Measurements from ENCODE around the gene HJV.

The HJV gene

DNA sequence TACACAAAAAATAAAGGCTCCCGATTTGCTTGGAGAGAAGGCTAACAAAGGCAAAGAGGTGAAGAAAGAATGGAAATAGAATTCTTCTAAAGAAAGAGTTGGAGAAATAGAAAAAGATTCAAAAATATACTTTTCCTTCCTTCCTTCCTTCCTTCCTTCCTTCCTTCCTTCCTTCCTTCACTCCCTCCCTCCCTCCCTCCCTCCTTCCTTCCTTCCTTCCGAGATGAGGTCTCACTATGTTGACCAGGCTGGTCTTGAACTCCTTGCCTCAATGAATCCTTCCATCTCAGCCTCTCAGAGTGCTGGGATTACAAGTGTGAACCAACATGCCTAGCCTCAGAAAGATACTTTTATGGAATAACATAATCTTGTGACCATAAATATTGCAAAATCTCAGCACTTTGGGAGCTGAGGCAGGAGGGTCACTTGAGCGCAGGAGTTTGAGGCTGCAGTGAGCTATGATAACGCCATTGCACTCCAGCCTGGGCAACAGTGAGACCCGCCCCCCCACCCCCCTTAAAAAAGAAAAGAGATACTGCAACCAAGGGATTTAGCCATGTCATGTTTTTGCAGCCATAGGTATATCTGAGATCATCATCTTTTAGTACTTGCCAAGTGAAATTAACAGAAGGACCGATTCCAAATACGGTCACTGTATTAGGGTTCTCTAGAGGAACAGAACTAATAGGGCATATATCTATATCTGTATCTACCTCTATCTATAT is 1.0 kb upstream of the HJV start:
- H3K4me3 ChIP-seq (replicated peaks; ENCODE audit: insufficient read depth, low read length), result no peak overlapping the region
- peaks cover 8% of the 10 kb centered on the region for H3K27me3 ChIP-seq (ENCODE audit: insufficient read depth, poor library complexity, severe bottlenecking)
- no peak for DNase-seq (ENCODE audit: low read depth in 1 of 2, low spot score in 1 of 2)
- TF ChIP-seq, protein P1, sequence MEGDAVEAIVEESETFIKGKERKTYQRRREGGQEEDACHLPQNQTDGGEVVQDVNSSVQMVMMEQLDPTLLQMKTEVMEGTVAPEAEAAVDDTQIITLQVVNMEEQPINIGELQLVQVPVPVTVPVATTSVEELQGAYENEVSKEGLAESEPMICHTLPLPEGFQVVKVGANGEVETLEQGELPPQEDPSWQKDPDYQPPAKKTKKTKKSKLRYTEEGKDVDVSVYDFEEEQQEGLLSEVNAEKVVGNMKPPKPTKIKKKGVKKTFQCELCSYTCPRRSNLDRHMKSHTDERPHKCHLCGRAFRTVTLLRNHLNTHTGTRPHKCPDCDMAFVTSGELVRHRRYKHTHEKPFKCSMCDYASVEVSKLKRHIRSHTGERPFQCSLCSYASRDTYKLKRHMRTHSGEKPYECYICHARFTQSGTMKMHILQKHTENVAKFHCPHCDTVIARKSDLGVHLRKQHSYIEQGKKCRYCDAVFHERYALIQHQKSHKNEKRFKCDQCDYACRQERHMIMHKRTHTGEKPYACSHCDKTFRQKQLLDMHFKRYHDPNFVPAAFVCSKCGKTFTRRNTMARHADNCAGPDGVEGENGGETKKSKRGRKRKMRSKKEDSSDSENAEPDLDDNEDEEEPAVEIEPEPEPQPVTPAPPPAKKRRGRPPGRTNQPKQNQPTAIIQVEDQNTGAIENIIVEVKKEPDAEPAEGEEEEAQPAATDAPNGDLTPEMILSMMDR (IDR thresholded peaks at IDR 0.05; ENCODE audit: insufficient read depth, low read length), result no peak
- TF ChIP-seq POLR2AphosphoS5 (IDR thresholded peaks at IDR 0.05; ENCODE audit: low read depth), result no peak
- no peak for TF ChIP-seq GABPA (IDR thresholded peaks at IDR 0.05; ENCODE audit: low read depth)
- TF ChIP-seq, protein P2, sequence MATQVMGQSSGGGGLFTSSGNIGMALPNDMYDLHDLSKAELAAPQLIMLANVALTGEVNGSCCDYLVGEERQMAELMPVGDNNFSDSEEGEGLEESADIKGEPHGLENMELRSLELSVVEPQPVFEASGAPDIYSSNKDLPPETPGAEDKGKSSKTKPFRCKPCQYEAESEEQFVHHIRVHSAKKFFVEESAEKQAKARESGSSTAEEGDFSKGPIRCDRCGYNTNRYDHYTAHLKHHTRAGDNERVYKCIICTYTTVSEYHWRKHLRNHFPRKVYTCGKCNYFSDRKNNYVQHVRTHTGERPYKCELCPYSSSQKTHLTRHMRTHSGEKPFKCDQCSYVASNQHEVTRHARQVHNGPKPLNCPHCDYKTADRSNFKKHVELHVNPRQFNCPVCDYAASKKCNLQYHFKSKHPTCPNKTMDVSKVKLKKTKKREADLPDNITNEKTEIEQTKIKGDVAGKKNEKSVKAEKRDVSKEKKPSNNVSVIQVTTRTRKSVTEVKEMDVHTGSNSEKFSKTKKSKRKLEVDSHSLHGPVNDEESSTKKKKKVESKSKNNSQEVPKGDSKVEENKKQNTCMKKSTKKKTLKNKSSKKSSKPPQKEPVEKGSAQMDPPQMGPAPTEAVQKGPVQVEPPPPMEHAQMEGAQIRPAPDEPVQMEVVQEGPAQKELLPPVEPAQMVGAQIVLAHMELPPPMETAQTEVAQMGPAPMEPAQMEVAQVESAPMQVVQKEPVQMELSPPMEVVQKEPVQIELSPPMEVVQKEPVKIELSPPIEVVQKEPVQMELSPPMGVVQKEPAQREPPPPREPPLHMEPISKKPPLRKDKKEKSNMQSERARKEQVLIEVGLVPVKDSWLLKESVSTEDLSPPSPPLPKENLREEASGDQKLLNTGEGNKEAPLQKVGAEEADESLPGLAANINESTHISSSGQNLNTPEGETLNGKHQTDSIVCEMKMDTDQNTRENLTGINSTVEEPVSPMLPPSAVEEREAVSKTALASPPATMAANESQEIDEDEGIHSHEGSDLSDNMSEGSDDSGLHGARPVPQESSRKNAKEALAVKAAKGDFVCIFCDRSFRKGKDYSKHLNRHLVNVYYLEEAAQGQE (IDR thresholded peaks at IDR 0.05; ENCODE audit: insufficient replicate concordance, low read depth), result no peak
- no peak for TF ChIP-seq SPI1 (IDR thresholded peaks at IDR 0.05; ENCODE audit: borderline replicate concordance, low read depth)
- no peak overlapping the region for H3K27ac ChIP-seq (replicated peaks)

DNA sequence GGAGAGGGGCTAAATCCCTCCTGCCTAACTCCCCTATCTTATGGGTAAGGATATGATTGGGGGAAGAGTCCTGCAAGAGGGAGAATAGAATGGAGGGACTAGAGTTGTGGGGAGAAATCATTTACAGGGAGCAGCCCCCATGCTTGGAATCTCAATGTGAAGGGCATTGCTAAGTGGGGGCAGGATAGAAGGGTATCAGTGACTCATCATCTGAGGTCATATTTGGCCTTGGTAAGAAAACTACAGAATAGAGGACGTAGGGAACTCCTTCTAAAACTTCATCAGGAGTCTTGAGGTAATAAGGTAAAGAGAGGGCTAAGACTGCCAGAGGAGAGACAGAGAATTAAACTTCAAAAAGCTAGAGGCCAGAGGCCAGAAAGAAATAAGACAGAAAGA is 487 bp downstream of the HJV start:
- no peak for DNase-seq (ENCODE audit: low read depth in 1 of 2, low spot score in 1 of 2)
- H3K27ac ChIP-seq (replicated peaks), result no peak overlapping the region
- H3K27me3 ChIP-seq (ENCODE audit: insufficient read depth, poor library complexity, severe bottlenecking), result peaks cover 8% of the 10 kb centered on the region
- TF ChIP-seq GABPA (IDR thresholded peaks at IDR 0.05; ENCODE audit: low read depth) (no peak), SPI1 (IDR thresholded peaks at IDR 0.05; ENCODE audit: borderline replicate concordance, low read depth) (no peak), POLR2AphosphoS5 (IDR thresholded peaks at IDR 0.05; ENCODE audit: low read depth) (no peak)
- TF ChIP-seq, protein P2 (IDR thresholded peaks at IDR 0.05; ENCODE audit: insufficient replicate concordance, low read depth), result no peak
- TF ChIP-seq, protein P1 (IDR thresholded peaks at IDR 0.05; ENCODE audit: insufficient read depth, low read length), result no peak
- no peak overlapping the region for H3K4me3 ChIP-seq (replicated peaks; ENCODE audit: insufficient read depth, low read length)

DNA sequence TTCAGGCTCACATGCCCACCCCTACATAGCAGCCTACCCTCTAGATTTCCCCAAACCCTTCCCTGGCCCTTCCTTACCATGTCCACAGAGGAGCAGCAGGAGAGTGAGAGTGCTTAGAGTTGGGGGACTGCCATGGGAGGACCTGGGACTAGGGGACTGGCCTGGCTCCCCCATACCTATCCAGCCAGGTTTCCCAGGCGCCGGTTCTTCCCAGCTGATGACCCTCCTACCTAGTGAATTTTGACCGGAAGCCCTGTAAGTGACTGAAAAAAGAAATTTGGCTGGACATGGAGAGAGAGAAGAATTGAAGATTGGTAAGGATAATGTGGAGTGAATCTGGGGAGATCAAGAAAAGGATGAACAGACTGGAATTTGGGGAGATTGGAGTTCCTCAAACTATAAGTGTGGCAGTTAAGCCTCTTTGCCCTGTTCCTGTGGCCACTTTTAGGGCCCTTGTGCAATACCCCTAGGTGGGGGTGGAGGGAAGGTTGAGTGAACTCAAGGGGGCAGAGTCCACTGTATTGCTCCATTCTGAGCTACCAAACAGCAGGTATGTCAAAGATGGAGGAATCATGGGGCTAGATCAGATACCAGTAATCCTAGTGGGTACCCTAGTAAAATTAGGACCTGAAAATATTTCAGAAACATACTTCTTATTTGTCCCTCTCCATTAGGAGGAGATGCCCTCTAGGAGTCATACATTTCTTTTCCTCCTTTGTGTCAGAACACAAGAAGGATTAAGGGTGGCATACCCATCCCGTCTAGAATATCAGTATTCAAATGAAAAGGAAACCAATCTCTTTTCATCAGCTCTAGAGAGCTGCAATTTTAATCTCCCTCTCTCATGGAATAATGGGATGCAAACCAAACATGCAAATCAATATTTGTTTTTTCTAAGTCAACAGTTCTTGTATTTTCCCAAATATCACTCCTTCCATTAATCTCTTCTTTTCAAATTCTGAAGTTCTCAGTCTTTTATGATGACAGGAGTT is 1.2 kb downstream of the HJV start:
- peaks cover 8% of the 10 kb centered on the region for H3K27me3 ChIP-seq (ENCODE audit: insufficient read depth, poor library complexity, severe bottlenecking)
- TF ChIP-seq GABPA (IDR thresholded peaks at IDR 0.05; ENCODE audit: low read depth) (no peak), SPI1 (IDR thresholded peaks at IDR 0.05; ENCODE audit: borderline replicate concordance, low read depth) (peak; percentile 11; the same call in 1 of the 2 replicates), POLR2AphosphoS5 (IDR thresholded peaks at IDR 0.05; ENCODE audit: low read depth) (no peak)
- TF ChIP-seq, protein P1 (IDR thresholded peaks at IDR 0.05; ENCODE audit: insufficient read depth, low read length), result no peak
- TF ChIP-seq, protein P2 (IDR thresholded peaks at IDR 0.05; ENCODE audit: insufficient replicate concordance, low read depth), result no peak
- no peak overlapping the region for H3K27ac ChIP-seq (replicated peaks)
- DNase-seq (ENCODE audit: low read depth in 1 of 2, low spot score in 1 of 2), result peak; percentile 41 to 61
- H3K4me3 ChIP-seq (replicated peaks; ENCODE audit: insufficient read depth, low read length), result no peak overlapping the region

Measured in HL-60 (cell line).